Measurements from ENCODE around the gene LINGO3.
"Not testable (repeated sequence)": the region's sequence is repeated elsewhere in the genome, so short reads cannot be mapped to it uniquely, and the experiment has no call there.

The LINGO3 gene

DNA sequence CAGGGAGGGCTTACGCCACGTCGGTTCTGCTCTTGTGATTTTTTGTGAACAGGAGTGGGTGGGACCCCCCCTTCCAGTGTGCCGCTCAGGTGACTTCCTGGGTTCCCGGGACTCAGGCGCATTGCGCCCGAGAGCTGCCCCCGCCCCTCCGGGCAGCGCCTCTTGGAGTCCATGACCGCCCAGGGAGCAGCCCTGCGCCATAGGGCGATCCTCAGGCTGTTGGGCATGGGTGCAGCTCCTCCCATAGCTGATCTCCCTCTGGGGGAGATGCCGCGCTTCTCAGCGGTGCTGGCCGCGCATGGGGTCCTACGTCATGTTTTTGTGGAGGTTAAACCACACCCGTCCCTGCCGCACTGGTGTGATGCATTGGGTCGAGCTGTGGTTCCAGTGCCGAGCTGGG lies 44.2 kb upstream of the LINGO3 start:
- no peak overlapping the region for H3K27ac ChIP-seq
- TF ChIP-seq, protein P1, sequence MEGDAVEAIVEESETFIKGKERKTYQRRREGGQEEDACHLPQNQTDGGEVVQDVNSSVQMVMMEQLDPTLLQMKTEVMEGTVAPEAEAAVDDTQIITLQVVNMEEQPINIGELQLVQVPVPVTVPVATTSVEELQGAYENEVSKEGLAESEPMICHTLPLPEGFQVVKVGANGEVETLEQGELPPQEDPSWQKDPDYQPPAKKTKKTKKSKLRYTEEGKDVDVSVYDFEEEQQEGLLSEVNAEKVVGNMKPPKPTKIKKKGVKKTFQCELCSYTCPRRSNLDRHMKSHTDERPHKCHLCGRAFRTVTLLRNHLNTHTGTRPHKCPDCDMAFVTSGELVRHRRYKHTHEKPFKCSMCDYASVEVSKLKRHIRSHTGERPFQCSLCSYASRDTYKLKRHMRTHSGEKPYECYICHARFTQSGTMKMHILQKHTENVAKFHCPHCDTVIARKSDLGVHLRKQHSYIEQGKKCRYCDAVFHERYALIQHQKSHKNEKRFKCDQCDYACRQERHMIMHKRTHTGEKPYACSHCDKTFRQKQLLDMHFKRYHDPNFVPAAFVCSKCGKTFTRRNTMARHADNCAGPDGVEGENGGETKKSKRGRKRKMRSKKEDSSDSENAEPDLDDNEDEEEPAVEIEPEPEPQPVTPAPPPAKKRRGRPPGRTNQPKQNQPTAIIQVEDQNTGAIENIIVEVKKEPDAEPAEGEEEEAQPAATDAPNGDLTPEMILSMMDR (conservative IDR thresholded peaks at IDR 0.05) = no peak
- no peak for TF ChIP-seq ZFX (IDR thresholded peaks at IDR 0.05)

DNA sequence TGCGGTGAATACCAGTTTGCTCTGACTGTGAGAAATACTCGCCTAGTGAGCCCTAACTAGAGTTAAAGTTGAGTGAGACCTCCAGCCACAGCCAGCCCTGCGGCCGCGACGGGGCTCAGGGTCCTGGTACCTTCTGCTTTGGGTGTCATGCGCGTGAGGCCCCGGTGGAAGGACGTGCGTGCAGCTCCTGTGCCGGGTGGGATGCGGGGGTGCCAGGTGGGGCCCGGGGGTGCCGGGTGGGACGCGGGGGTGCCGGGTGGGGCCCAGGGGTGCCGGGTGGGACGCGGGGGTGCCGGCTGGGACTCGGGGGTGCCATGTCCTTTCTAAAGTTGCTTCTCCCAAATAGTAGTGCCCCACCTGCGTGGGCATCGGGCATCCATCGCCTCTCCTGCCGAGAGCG lies 43.6 kb upstream of the LINGO3 start:
- no peak overlapping the region for H3K27ac ChIP-seq
- TF ChIP-seq, protein P1 (conservative IDR thresholded peaks at IDR 0.05) = no peak
- no peak for TF ChIP-seq ZFX (IDR thresholded peaks at IDR 0.05)

DNA sequence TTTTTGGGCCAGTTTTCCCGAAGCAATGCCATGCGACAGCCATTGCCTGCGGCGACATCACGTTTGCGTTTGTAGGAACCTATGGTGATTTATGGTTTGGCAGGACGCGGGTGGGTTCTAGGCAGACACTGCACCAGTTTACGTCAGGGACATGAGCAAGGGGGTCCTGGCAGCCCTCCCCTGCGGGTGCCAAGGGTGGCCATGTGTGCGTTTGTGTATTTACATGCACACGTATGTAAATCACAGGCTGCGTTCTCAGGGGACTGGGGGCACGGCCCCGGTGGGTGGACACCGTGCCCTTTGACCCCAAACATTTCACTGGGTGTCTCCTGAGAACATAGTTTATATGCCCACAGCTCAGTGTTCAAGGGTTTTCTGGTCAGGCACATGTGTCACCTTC lies 42.7 kb upstream of the LINGO3 start:
- TF ChIP-seq ZFX (IDR thresholded peaks at IDR 0.05) = no peak
- TF ChIP-seq, protein P1 (conservative IDR thresholded peaks at IDR 0.05) = no peak

DNA sequence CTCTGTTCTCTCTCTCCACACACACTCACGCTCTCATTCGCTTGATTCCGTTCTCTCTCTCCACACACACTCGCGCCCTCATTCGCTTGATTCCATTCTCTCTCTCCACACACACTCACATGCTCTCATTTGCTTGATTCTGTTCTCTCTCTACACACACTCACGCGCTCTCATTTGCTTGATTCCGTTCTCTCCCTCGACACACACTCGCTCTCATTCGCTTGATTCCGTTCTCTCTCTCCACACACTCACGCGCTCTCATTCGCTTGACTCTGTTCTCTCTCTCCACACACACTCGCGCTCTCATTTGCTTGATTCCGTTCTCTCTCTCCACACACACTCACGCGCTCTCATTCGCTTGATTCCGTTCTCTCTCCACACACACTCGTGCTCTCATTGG lies 41.9 kb upstream of the LINGO3 start:
- H3K27ac ChIP-seq = not testable (repeated sequence)

More for the DNA sequence above, 42.7 kb upstream of the LINGO3 start:
- no peak overlapping the region for H3K27ac ChIP-seq

DNA sequence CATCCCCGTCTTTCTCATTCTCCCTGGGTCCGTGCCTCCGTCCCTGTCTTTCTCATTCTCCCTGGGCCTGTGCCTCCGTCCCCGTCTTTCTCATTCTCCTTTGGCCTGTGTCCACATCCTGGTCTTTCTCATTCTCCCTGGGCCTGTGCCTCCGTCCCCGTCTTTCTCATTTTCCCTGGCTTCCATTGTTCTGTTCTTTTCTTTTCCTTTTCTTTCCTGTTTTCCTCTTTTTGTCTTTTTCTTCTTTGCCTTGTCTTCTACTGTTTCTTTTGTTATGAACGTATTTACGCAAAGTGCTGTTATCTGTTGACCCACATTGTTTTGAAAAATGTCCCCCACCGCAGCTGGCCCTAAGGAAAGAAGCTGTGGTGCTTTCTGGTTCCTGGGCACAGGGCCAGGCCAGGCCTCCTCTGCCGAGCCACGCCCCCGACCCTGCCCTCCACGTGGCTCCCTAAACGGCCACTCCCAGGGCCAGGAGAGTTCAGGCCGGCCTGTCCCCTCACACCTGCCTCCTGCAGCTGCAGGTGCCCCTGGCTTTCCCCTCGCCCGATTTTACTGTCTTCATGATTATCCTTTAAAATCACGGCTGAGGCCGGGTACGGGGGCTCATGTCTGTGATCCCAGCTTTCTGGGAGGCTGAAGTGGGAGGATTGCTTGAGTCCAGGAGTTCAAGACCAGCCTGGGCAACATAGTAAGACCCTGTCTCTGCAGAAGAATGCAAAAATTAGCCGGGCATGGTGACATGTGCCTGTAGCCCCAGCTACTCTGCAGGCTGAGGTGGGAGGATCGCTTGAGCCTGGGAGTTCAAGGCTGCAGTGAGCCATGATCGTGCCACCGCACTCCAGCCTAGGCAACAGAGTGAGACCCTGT lies 38.1 kb upstream of the LINGO3 start:
- H3K27ac ChIP-seq = no peak overlapping the region

DNA sequence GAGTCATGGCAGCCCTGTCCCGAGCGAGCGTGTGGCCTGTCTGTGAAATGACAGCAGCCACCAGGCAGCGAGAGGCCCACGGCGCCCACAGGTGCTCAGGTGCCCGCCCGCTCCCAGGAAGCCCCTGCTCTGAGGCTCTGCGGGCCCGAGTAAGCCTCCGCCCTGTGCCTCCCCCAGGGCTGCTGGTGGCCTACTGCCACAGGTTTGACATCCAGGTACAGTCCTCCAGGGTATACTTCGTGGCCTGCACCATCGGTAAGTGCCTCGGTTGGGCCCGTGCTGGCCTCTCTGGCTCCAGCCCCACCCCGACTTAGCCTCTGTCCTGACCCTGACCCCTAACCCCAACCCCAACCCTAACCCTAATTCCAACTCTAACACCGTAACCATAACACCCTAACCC lies 37.1 kb upstream of the LINGO3 start:
- TF ChIP-seq, protein P1 (conservative IDR thresholded peaks at IDR 0.05) = no peak
- no peak for TF ChIP-seq ZFX (IDR thresholded peaks at IDR 0.05)
- H3K27ac ChIP-seq = no peak overlapping the region

More for the DNA sequence above, 38.1 kb upstream of the LINGO3 start:
- TF ChIP-seq ZFX (IDR thresholded peaks at IDR 0.05) = no peak
- TF ChIP-seq, protein P1 (conservative IDR thresholded peaks at IDR 0.05) = no peak

DNA sequence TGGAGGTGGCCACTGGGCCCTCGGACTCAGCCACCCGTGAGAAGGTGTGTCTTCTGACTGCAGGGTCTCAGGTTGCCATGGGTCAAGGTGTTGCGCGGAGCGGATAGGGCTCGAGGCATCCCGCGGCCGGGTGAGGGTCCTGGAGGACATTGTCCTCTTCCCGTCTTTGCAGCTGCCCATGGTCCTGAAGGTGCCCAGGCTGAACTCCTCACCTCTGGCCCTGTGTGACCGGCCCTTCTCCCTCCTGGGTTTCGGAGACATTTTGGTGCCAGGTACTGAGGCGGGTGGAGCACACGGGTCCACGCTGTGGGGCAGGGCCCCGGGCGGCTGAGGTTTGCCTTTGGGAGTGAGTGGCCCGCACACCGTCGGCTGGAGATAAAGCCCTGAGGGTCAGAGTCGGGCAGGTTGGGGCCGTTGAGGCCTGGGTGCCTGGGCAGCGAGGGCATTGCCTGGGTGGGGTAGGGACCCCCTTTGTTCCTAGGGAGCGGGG lies 36.5 kb upstream of the LINGO3 start:
- TF ChIP-seq ZFX (IDR thresholded peaks at IDR 0.05) = no peak
- TF ChIP-seq, protein P1 (conservative IDR thresholded peaks at IDR 0.05) = no peak
- no peak overlapping the region for H3K27ac ChIP-seq

Measured in C4-2B (cell line).